Activated CD4-positive, alpha-beta T cell treated with anti-CD3 and anti-CD28 coated beads, Interleukin-2, amount 10 ng/mL, durations not matched to agents 24 days and 14 days (primary cell): Measurements from ENCODE around the gene LGALS12. TPM values are rescaled to one million over a fixed set of nuclear protein-coding genes. Genes with fewer than 3 reads are reported as not detected.
A peak's percentile ranks its signal among the peaks of the same experiment; 100 is the strongest.
"Not testable (repeated sequence)": the region's sequence is repeated elsewhere in the genome, so short reads cannot be mapped to it uniquely, and the experiment has no call there.

Experiments
- DNase-seq: peaks from one replicate; pipeline ENCODE4 v3.0.0; 2022
- H3K27ac Mint-ChIP-seq: one replicate; pipeline ENCODE4 v1.8.0; 2022; ENCODE audit warnings: mild to moderate bottlenecking, mixed read lengths
- H3K27me3 Mint-ChIP-seq: one replicate; pipeline ENCODE4 v1.8.0; 2022; ENCODE audit warnings: mixed read lengths
- H3K36me3 Mint-ChIP-seq: one replicate; pipeline ENCODE4 v1.8.0; 2022; ENCODE audit warnings: low read depth, mild to moderate bottlenecking, mixed read lengths
- H3K4me1 Mint-ChIP-seq: one replicate; pipeline ENCODE4 v1.8.0; 2021; ENCODE audit warnings: mixed read lengths
- H3K4me3 Mint-ChIP-seq: one replicate; pipeline ENCODE4 v1.8.0; 2022; ENCODE audit warnings: mild to moderate bottlenecking, moderate library complexity, mixed read lengths
- H3K9me3 Mint-ChIP-seq: one replicate; pipeline ENCODE4 v1.8.0; 2021; ENCODE audit warnings: mixed read lengths
- intact Hi-C: fragments of 100-400 bp; cut with micrococcal nuclease; formaldehyde crosslinking; loops from one replicate; pipeline ENCODE4 v1.15.1; 2023
- total RNA-seq: library from RNA; stranded (reverse); gene quantifications from 2 replicates; pipeline ENCODE4 v1.2.3, GENCODE V29; 2022

Gene LGALS12
- total RNA-seq, 1 donor from 2014 or later, result not detected

- intact Hi-C loops, result no loop called here
- Mint-ChIP-seq H3K4me1 (peaks cover 62% of the 10 kb centered on the region), H3K27ac (no peak overlapping the region), H3K27me3 (no peaks in the 10 kb centered on the region), H3K9me3 (no peaks in the 10 kb centered on the region), H3K4me3 (peak overlapping the region; percentile 10), H3K36me3 (no peaks in the 10 kb centered on the region)
- no peak for DNase-seq
Observed at GRCh38 chr11:63532117-63532516, 26.2 kb downstream of the LGALS12 start.

- intact Hi-C loops, result no loop called here
- Mint-ChIP-seq H3K4me3 (no peak overlapping the region), H3K4me1 (peaks cover 69% of the 10 kb centered on the region), H3K27ac (no peak overlapping the region), H3K9me3 (no peaks in the 10 kb centered on the region), H3K27me3 (no peaks in the 10 kb centered on the region), H3K36me3 (peaks cover 2% of the 10 kb centered on the region)
- DNase-seq, result no peak
Observed at GRCh38 chr11:63532799-63533475, 27.1 kb downstream of the LGALS12 start.

GRCh38 chr11:63534076-63534475 lies 28.2 kb downstream of the LGALS12 start:
- H3K4me1 Mint-ChIP-seq, result peaks cover 77% of the 10 kb centered on the region
- H3K4me3 Mint-ChIP-seq, result no peak overlapping the region
- intact Hi-C loops, result no loop called here
- no peak for DNase-seq
- H3K9me3 Mint-ChIP-seq, result no peaks in the 10 kb centered on the region
- H3K36me3 Mint-ChIP-seq, result peaks cover 8% of the 10 kb centered on the region
- no peaks in the 10 kb centered on the region for H3K27me3 Mint-ChIP-seq
- no peak overlapping the region for H3K27ac Mint-ChIP-seq

- no peaks in the 10 kb centered on the region for H3K27me3 Mint-ChIP-seq
- H3K4me3 Mint-ChIP-seq, result peak overlapping the region; percentile 90
- peak; percentile 78 for DNase-seq
- peaks cover 73% of the 10 kb centered on the region for H3K4me1 Mint-ChIP-seq
- no peaks in the 10 kb centered on the region for H3K9me3 Mint-ChIP-seq
- intact Hi-C loops, result loop anchor here (1.0 to 5.0 kb wide), 4 partner anchors 18 to 137 kb away; partner anchors contain the start of gene ATL3
- peaks cover 11% of the 10 kb centered on the region for H3K36me3 Mint-ChIP-seq
- peak overlapping the region; percentile 88 for H3K27ac Mint-ChIP-seq
Observed at GRCh38 chr11:63534895-63535461, 29.1 kb downstream of the LGALS12 start.

GRCh38 chr11:63535734-63536133 lies 29.9 kb downstream of the LGALS12 start:
- peak overlapping the region; percentile 90 for H3K4me3 Mint-ChIP-seq
- peaks cover 73% of the 10 kb centered on the region for H3K4me1 Mint-ChIP-seq
- peak overlapping the region; percentile 88 for H3K27ac Mint-ChIP-seq
- DNase-seq, result peak; percentile 82
- H3K9me3 Mint-ChIP-seq, result no peaks in the 10 kb centered on the region
- intact Hi-C loops, result loop anchor here (1.0 to 5.0 kb wide), 4 partner anchors 18 to 137 kb away; partner anchors contain the start of gene ATL3
- H3K36me3 Mint-ChIP-seq, result peaks cover 14% of the 10 kb centered on the region
- H3K27me3 Mint-ChIP-seq, result no peaks in the 10 kb centered on the region

GRCh38 chr11:63536669-63537292 lies 30.9 kb downstream of the LGALS12 start, which contains the start of gene PLAAT4:
PLAAT4 (plus strand) TSS chr11:63536808; CDS start chr11:63536869, 61 bp downstream.
- H3K4me3 Mint-ChIP-seq, result peak within 1 kb of the TSS; percentile 90
- H3K4me1 Mint-ChIP-seq, result peaks cover 66% of the 10 kb centered on the region
- no peaks in the 10 kb centered on the region for H3K9me3 Mint-ChIP-seq
- no peaks in the 10 kb centered on the region for H3K27me3 Mint-ChIP-seq
- intact Hi-C loops, result loop anchor here (5.0 kb wide), 2 partner anchors 101 to 136 kb away; partner anchors contain the start of gene ATL3
- peaks cover 14% of the 10 kb centered on the region for H3K36me3 Mint-ChIP-seq
- H3K27ac Mint-ChIP-seq, result peak within 1 kb of the TSS; percentile 88
- DNase-seq, result peak; percentile 88

- Mint-ChIP-seq H3K27me3 (no peaks in the 10 kb centered on the region), H3K27ac (peak overlapping the region; percentile 88), H3K9me3 (no peaks in the 10 kb centered on the region), H3K36me3 (peaks cover 16% of the 10 kb centered on the region), H3K4me3 (peak overlapping the region; percentile 90), H3K4me1 (peaks cover 63% of the 10 kb centered on the region)
- DNase-seq, result peak; percentile 75
- intact Hi-C loops, result loop anchor here (5.0 kb wide), 2 partner anchors 100 to 135 kb away; partner anchors contain the start of gene ATL3
Observed at GRCh38 chr11:63537293-63538101, 31.6 kb downstream of the LGALS12 start.

GRCh38 chr11:63542506-63542905 lies 36.6 kb downstream of the LGALS12 start:
- H3K9me3 Mint-ChIP-seq, H3K27me3 Mint-ChIP-seq, intact Hi-C loops, H3K4me3 Mint-ChIP-seq, DNase-seq, H3K27ac Mint-ChIP-seq: not testable (repeated sequence)
- Mint-ChIP-seq H3K4me1 (peaks cover 24% of the 10 kb centered on the region), H3K36me3 (peaks cover 50% of the 10 kb centered on the region)

- intact Hi-C loops, result no loop called here
- Mint-ChIP-seq H3K27me3 (no peaks in the 10 kb centered on the region), H3K4me3 (no peak overlapping the region), H3K4me1 (peaks cover 13% of the 10 kb centered on the region), H3K36me3 (peaks cover 45% of the 10 kb centered on the region), H3K9me3 (no peaks in the 10 kb centered on the region), H3K27ac (no peak overlapping the region)
- no peak for DNase-seq
Observed at GRCh38 chr11:63543711-63544110, 37.8 kb downstream of the LGALS12 start.

- H3K4me1 Mint-ChIP-seq, result peaks cover 11% of the 10 kb centered on the region
- H3K36me3 Mint-ChIP-seq, result peaks cover 36% of the 10 kb centered on the region
- intact Hi-C loops, result no loop called here
- H3K4me3 Mint-ChIP-seq, result no peak overlapping the region
- no peak overlapping the region for H3K27ac Mint-ChIP-seq
- H3K9me3 Mint-ChIP-seq, result no peaks in the 10 kb centered on the region
- H3K27me3 Mint-ChIP-seq, result no peaks in the 10 kb centered on the region
- DNase-seq, result no peak
Observed at GRCh38 chr11:63547061-63547460, 41.2 kb downstream of the LGALS12 start.

GRCh38 chr11:63548178-63548577 lies 42.3 kb downstream of the LGALS12 start:
- DNase-seq, result no peak
- Mint-ChIP-seq H3K36me3 (peaks cover 31% of the 10 kb centered on the region), H3K27me3 (no peaks in the 10 kb centered on the region), H3K4me1 (peaks cover 16% of the 10 kb centered on the region), H3K9me3 (no peaks in the 10 kb centered on the region), H3K27ac (no peak overlapping the region), H3K4me3 (no peak overlapping the region)
- intact Hi-C loops, result no loop called here

- peaks cover 23% of the 10 kb centered on the region for H3K4me1 Mint-ChIP-seq
- DNase-seq, result no peak
- H3K9me3 Mint-ChIP-seq, result no peaks in the 10 kb centered on the region
- H3K27me3 Mint-ChIP-seq, result no peaks in the 10 kb centered on the region
- H3K27ac Mint-ChIP-seq, result no peak overlapping the region
- peaks cover 26% of the 10 kb centered on the region for H3K36me3 Mint-ChIP-seq
- no peak overlapping the region for H3K4me3 Mint-ChIP-seq
- intact Hi-C loops, result no loop called here
Observed at GRCh38 chr11:63549411-63549810, 43.5 kb downstream of the LGALS12 start.

- H3K4me3 Mint-ChIP-seq, DNase-seq, H3K27me3 Mint-ChIP-seq, H3K27ac Mint-ChIP-seq, H3K9me3 Mint-ChIP-seq: not testable (repeated sequence)
- peaks cover 27% of the 10 kb centered on the region for H3K4me1 Mint-ChIP-seq
- H3K36me3 Mint-ChIP-seq, result peaks cover 20% of the 10 kb centered on the region
- intact Hi-C loops, result loop anchor here (5.0 kb wide), 1 partner anchor 62 kb away; the partner anchor contains the start of gene PLAAT3
Observed at GRCh38 chr11:63550156-63550700, 44.3 kb downstream of the LGALS12 start.
